Stimulated activated CD8-positive, alpha-beta memory T cell treated with anti-CD3 and anti-CD28 coated beads, Interleukin-4, amount 100 ng/mL, for 24 hours (primary cell): ENCODE results near the gene COL9A3.

Experiments used
- DNase-seq: peaks from one replicate; pipeline ENCODE4 v3.0.0-alpha.2; 2020; ENCODE audit warnings: low read depth

COL9A3 gene

DNA sequence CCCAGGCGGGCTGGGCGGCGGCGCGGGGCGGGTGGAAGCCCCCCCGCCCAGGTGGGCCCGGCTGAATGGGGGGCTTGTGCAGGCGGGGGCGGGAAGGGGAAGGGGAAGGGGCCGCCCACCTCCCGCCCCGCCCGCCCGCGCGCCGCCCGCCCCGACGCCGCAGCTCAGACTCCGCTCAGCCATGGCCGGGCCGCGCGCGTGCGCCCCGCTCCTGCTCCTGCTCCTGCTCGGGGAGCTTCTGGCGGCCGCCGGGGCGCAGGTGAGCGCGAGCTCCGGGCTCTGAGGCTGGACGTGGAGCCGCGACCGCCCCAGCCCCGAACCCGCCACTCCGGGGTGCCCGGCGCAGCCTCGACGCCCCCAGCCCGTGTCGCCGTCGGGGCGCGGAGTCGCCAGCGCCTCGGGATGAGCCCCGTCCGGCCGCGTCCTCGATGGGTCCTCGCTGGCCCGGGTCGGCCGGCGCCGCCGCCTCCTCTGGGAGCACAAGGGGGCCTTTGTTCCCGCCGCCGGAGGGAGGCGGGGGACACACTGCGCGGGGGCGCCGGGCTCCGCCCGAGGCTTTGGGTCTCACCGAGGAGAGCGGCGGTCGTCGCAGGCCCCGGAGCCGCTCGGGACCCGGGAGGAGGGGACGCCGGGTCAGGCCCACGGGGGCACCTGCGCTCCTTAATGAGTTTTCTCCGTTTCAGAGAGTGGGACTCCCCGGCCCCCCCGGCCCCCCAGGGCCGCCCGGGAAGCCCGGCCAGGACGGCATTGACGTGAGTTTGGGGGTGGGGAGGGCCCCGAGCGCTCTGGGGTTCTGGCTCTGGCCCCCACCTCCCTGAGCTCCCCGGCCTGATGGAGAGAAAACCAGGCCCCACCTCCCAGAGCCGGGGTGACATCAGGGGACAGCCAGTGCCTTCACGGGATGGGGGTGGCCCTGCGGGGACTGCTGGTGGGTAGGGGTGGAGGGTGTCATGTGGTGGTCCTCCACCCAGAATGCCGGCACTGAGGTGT lies at the start of gene COL9A3:
Gene COL9A3, plus strand, starts transcription at position 167 of the 990 bp plus-strand sequence. Its CDS starts 15 bp downstream, at position 182.
- DNase-seq, result no peak

DNA sequence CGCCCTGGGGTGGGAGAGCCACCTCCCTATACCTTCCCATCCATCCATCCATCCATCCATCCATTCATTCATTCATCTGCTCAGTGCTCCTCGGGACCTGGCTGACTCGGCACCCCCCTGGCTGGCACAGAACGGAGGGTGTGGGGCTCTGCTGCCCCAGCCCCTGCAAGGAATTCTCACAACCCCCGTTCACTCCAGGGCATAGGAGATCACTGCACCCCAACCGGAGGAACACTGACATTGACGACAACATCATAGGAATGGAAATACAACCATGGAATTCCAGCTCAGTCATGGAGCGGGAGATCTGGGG lies 48.7 kb upstream of the COL9A3 start:
- DNase-seq, result no peak

DNA sequence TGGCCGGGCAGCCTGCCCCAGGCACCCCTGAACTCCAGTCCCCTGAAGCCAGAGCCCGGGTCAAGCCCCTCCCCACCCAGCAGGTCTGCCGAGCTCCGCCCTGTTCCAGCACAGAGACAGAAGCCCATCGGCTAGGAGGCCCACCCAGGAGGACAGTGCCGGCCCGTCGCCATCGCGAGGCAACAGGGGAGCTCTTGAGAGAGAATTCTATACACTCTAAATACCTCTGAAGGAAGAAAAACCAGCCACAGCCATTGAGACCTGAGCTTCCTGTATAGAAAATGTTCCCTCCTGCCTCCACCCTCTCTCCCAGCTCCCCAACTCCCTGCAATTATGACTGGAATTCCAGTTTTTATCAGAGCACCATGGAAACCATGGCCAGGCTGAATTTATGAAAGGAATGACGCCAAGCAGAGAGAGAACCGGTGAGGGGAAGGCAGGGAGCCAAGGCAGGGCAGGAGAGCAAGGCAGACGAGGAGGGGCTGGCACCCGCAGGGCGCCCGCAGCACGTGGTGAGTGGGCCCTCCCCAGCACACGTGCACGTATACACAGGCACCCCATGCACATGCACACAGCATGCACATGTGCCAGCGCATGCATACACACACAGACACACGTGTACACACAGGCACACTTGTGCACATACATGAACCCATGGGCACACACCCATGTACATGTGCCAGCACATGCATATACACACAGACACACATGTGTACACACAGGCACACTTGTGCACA lies 48.1 kb upstream of the COL9A3 start:
- DNase-seq, result no peak

DNA sequence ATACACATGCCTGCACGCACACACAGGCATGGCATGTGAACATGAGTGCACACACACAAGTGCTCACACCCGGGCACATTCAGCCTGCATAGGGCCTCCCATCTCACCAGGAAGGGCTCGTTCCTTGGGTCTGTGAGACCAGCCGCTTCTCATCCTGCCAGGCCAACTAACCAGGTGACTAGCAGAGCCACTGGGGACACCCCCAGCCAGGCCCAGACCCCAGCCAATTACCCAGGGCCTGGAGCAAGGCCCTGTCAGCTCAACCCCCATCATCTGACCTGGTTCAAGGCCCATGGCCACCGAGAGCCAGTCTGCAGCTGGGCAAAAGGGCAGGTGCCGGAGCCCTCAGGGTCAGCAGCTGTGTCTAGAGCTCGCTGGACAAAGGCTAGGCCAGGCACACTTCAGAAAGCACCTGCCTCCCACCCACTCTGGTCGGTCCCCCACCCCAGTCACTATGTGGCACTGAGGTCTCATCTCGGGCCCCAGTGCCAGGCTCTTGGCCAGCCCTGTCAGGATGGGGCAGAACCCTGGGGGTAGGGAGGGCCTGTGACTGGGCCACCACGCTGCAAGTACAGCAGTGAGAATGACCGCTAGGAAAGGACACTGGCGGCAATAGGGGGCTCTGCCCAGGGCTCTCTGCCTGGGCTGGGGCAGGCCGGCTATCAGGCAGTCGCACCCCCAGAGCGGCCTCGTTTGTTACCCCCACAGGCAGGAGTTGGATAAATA lies 47.3 kb upstream of the COL9A3 start:
- DNase-seq, result no peak

DNA sequence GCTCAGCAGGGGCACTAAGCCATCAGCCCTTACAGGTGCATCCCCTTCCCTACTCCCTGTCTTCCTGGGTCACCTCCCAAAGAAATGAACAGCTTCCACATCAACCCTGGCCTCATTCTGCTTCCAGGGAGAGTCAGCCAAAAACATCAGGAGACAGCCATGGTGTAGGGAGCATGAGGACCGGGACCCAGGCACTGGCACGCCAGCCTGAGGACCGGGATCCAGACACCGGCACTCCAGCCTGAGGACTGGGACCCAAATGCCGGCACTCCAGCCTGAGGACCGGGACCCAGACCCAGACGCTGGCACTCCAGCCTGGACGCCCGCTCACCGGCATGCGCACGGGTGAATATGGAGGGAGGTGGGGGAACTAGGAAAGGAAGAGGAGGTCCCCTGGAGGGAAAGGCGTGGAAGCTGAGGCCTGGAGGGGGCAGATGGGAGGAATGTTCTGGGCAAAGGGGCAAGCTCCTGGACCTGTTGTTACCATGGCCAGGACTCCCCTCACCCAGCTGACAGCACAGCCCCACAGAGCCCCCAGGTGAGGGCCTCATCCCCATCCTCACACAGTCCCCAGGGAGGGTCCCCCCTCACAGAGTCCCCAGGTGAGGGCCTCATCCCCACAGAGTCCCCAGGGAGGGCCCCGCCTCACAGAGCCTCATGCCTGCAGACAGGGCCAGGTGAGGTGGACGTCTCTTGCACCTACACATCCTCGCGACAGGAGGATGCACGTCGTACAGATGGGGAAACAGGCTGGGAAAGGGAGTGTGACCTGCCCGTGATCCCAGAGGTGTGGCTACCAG lies 46.5 kb upstream of the COL9A3 start:
- no peak for DNase-seq

DNA sequence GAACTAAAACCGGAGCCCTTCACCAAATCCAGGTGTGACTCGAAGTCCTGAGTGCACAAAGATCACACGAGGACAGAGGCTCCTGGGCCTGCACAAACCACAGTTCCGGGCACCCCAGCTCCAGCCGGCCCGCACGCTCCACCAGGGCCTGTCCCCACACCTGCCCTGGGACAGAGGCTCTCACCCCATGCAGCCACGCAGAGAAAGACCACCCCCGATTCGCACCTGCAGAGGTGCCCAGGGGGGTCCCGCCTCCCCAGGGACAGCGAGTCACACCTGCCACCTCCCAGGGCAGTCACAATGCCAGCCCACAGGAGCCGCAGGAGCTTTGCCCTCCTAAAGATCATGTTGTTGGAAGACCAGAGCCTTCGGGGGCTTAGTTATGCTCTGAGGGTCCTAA lies 45.9 kb upstream of the COL9A3 start:
- DNase-seq, result no peak

DNA sequence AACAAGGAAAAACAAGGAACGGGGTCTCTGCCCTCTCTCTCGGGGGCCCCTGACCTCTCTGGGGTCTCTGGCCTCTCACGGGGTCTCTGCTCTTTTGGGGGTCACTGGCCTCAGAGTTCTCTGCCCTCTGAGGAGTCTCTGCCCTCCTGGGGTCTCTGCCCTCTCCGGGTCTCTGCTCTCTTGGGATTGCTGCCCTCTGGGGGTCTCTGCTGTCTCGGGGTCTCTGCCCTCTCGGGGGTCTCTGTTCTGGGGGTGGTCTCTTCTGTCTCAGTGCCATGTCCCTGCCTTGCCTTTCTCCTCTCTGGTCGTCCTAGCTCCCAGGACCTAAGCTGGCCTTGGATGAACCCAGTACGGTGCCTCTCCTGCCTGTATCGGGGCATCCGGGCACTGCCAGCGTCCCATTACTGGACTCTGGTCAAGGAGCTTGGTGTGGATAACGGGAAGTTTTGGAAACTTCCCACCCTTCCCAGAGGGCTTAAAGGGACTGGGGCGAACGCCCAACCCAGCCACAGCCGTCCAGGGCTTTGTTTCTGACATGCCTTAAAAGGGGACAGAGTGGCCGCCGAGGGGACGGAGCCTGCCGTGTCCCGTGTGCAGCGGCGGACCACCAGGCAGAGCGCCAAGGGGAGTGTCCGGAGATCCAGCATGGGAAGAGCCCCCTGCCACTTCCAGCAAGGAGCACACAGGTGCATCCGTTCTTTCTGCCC lies 45.3 kb upstream of the COL9A3 start:
- no peak for DNase-seq

DNA sequence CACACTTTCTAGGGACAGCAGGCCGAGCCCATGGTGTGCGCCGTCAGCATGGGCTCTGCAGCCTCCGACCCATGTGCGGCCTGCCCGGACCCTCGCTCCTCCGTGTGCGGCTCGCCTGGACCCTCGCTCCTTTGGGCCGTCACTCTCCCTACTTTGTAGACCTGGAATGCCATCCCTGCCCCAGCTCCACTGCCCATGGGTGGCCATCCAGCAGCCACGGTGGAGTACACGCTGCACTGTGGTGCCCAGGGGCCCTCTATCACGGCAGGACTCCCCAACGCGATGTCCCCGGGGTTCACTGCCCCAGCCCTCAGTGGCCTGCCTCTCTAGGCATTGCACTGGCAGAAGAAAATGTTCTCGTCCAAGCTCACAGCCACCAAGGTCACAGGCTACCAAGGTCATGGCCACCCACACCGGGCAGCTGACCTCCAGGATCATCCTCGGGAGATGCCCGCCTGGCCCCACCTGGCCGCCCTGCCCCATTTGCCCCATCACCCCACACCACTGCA lies 44.7 kb upstream of the COL9A3 start:
- DNase-seq, result no peak

DNA sequence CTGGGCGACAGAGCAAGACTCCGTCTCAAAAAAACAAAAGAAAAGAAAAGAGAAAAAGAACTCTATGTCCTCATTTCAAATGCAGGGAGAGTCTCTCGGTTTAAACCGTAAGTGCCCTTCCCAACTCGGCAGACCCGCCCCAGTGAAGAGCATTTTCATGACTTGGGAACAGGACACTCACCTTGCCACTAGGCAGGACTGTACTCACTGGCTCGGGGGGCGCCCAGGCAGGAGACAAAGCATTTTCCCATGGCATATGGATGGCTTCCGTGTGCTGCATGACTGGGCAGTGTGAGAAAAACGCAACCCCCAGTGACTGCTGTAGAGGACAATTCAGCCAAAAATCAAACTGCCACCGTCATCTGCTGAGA lies 44.2 kb upstream of the COL9A3 start:
- DNase-seq, result no peak

DNA sequence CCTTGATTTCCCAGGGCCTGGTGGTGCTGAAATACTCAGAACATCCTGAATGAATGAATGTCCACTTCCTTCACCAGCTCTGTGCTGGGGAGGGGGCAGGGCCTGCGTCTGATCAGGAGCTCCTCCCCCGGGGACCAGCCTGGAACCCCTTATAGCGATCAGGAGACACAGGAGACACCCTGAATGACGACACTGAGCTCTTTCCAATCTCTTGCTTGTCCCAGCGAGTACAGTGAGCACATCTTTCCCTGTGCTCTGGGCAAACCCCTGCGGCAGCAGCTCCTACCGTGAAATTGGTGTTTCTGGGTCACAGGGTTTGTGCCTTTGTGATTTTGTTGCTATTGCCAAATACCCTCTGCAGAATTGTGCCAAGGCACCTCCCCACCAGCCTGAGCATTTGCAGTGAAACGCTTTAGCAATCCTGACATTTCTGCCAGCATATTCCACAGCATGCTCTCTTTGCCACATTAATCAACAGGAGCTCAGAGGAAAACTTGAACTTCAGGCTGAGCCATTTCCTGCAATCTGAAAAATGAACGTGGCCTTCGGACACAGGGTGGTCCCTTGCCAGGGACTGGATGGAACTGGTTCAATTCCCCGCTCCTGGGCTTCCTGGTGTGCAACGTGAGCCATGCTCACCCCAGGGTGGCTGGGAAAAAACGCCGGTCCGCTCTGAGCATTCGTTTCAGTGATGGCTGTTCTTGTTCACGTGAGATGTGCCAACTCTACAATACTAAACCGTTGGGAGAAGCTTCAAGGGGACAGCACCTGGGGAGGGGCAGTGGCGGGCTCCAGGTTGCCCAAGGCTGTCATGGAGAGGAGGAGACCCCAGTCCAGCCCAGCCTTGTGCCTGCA lies 43.6 kb upstream of the COL9A3 start:
- no peak for DNase-seq

DNA sequence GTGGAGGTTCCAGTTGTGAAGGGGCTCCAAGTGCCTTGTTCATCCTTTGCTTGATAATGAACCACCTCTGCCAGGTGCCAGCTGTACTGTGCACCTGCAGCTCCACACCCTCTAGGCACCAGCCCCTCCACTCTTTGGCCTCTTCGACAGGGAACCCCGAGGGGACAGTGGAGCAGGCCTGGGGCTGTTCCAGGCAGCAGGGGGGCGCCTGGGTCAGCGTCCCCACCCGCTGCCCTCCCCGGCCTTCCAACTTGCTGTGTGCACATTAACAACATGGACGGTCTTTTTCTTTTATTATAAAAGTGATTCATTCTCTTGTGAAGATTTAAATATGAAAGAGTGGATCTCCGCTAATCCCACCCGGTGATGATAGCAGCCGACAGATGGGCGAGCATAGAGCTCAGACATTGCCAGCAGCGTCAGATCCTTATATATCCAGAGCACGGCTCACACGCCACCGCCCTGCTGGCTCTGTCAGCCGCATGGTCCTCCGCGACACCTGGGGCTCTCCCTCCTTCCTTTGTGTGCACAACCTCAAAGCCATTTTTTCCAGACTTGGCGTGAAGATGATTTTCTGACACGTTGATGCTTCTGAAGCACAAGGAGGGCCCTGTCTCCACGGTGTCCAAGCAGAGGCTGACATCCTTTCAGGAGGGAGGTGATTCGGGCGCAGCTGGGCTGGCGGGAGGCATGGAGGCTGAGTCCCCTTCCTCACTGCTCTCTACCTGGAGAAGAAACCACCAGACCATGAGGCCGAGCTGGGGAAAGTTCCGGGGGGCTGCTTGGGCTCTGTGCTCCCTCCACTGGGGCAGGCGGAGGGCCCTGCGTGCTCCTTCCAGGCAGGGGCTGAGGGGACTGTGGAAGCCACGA lies 42.8 kb upstream of the COL9A3 start:
- no peak for DNase-seq

DNA sequence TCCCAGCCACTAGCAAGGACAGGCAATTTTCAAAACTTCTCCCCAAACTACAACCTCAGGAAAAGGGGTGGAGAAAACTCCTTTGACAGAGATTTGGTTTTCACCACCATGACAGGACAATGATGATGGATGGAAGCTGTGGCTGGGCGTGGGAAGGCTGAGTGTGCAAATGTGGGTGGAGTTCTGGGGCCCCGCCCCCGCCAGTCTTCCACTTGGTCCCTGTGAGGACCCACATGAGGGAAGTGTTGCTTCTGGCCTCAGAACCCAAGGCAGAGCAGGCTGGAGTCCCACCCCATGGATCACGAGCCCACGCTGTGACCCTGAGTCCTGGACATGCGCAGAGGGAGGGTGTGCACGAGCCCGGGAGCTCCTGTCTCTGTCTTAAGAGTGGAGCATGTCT lies 42.1 kb upstream of the COL9A3 start:
- DNase-seq, result no peak

DNA sequence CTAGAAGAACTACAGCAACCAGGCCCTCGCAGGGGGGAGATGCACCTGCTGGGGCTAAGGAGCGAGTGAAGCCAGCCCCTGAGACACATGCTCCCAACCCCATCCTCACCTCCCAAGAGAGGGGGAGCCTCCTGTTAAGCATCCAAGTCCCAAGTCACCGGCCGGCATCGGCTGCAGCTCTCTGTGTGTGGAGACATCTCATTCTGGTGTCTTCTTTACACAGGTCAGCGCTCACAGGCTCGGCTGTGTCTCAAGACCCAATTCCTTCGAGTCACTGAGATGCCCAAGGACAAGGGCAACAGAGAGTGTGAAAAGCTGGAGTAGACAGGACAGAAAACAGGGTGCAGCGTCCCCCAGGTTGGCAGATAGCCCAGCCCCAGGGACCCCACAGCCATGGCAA lies 41.6 kb upstream of the COL9A3 start:
- no peak for DNase-seq

DNA sequence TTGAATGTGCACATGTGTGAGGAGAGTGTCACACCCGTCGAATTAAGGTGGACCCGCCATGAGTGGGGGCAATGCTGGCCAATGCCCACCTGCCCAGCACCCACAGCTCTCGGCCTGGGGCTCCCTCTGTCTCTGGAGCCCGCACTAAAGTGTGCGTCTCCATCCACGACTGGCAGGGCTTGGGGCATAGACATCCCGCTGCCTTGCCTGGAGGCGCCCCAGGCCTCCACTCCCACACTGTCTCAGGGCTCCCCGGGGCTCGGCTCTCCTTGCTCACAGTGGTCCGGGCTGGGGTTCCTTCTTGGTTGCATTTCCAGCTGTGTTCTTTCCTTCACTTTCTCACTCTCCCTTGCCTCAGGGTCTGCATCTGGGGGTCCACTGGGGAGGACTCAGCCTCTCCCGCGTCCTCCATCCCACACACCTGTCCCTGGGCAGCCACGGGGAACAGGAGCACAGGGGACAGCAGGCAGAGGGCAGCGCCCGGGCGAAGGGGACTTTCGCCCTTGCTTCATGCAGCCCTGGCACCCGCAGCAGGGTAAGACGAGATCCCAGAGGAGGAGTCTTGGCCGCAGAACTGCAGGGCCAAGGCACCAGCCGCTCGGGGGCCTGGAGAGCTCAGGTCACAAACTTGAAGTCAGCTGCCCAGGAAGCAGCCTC lies 40.7 kb upstream of the COL9A3 start:
- no peak for DNase-seq

DNA sequence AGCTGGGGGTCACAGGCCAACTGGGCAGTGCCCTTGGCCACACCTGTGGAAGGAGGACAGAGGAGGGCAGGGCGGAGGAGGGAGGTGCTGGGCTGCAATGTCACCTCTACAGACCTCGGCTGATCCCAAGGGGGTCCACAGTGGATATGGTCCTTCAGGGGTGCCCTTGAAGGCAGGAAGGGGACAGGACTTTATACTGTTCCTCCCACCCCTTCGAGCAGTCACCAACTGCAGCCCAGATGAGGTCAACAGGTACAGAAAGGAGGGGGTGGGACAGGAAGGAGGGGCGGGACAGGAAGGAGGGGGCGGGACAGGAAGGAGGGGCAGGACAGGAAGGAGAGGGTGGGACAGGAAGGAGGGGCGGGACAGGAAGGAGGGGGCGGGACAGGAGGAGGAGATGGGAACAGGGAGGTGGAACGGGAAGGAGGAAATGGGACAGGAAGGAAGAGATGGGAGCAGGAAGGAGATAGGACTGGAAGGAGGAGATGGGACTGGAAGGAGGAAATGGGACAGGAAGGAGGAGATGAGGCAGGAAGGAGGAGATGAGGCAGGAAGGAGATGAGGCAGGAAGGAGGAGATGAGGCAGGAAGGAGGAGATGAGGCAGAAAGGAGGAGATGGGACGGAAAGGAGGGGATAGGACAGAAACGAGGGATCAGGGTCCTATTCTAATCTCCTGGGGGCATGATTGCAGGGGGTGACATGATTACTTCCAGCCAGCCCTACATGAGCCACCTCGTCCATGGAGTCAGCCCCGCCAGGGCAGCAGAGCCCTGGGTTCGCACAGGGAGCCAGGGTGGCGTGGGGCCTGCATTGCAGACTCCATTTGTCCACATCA lies 39.9 kb upstream of the COL9A3 start:
- peak; percentile 39 for DNase-seq

DNA sequence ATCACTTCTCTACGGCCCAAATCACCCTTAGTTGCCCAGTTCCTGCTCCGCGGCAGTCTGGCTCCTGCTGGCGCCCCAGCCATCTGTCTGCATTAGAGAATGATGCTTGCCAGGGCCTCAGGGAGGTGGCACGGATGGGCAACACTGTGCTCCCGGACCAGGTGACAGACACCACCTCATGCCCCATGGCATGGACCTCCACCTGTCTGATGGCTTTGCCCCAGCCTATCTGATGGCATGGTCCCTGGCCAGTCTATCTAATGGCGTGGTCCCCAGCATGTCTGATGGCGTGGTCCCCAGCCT lies 39.4 kb upstream of the COL9A3 start:
- DNase-seq, result no peak

DNA sequence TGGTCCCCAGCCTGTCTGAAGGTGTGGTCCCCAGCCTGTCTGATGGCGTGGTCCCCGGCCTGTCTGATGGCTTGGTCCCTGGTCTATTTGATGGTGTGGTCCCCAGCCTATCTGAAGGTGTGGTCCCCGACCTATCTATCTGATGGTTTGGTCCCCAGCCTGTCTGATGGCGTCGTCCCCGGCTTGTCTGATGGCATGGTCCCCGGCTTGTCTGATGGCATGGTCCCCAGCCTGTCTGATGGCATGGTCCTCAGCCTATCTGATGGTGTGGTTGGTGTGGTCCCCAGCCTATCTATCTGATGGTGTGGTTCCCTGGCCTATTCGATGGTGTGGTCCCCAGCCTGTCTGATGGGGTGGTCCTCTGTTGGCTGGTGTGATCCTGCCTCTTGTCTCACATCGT lies 38.8 kb upstream of the COL9A3 start:
- no peak for DNase-seq
